ENCODE data around the gene TENM3.

GRCh38 chr4:182416067-182416466 lies 172.9 kb downstream of the TENM3 start:
- TF ChIP-seq CTCF (IDR thresholded peaks at IDR 0.05) (no peak), POLR2A (IDR thresholded peaks at IDR 0.05) (no peak)

Measured in lower leg skin (tissue), 3 donors.